Gastrocnemius medialis (tissue), 4 donors: ENCODE data around the gene CSRP2. TPM values are rescaled to one million over a fixed set of nuclear protein-coding genes. Genes with fewer than 3 reads are reported as not detected.
A peak's percentile ranks its signal among the peaks of the same experiment; 100 is the strongest.

Experiments used
- ATAC-seq, 2 donors: fragments of 150-250 bp; one replicate each; pipeline ENCODE4 v1.9.1; 2016
- DNase-seq, 2 donors: peaks; one replicate each; pipeline ENCODE4 v3.0.0-alpha.2; 2019
- H3K27ac ChIP-seq, 4 donors: fragments of 200-600 bp; sonication (generic); 1 replicate in 1 of 4; 2 replicates in 3 of 4; pipeline ENCODE4 v1.5.1; 2016 to 2018; ENCODE audit warnings: mild to moderate bottlenecking in 2 of 4, moderate library complexity in 1 of 4
- H3K27me3 ChIP-seq, 3 donors: fragments of 200-600 bp; sonication (generic) in 2 of 3; 1 replicate in 1 of 3; 2 replicates in 2 of 3; pipeline versions ENCODE4 v1.5.1 to v1.6.0; 2016 to 2019; ENCODE audit warnings: mild to moderate bottlenecking in 1 of 3, moderate library complexity in 1 of 3
- H3K36me3 ChIP-seq, 2 donors: fragments of 200-600 bp; sonication (generic) in 1 of 2; one replicate each; pipeline ENCODE4 v1.5.1; 2017 to 2018
- H3K4me1 ChIP-seq, 2 donors: fragments of 200-600 bp; sonication (generic) in 1 of 2; one replicate each; pipeline ENCODE4 v1.5.1; 2016 to 2017; ENCODE audit warnings: mild to moderate bottlenecking in 2 of 2
- H3K4me3 ChIP-seq, 4 donors: fragments of 200-600 bp; sonication (generic) in 3 of 4; 1 replicate in 1 of 4; 2 replicates in 3 of 4; pipeline ENCODE4 v1.5.1; 2016 to 2019; ENCODE audit warnings: mild to moderate bottlenecking in 2 of 4
- H3K9me3 ChIP-seq, 3 donors: fragments of 200-600 bp; sonication (generic) in 2 of 3; 1 replicate in 1 of 3; 2 replicates in 2 of 3; pipeline ENCODE4 v1.5.1; 2016 to 2019
- POLR2A ChIP-seq, 2 donors: fragments of 450-650 bp; IDR thresholded peaks; one replicate each; pipeline ENCODE4 v1.6.1; 2017; ENCODE audit warnings: antibody characterized with exemption in 2 of 2, mild to moderate bottlenecking in 2 of 2, moderate library complexity in 2 of 2
- in situ Hi-C, 4 donors: fragments of 200-750 bp; cut with MboI; loops; one replicate each; pipeline versions ENCODE4 v1.15.0 to v1.8.0; 2017; ENCODE audit warnings: low sequenced_read_pairs in 4 of 4
- intact Hi-C: fragments of 100-400 bp; cut with DNase I; formaldehyde crosslinking; loops from one replicate; pipeline ENCODE4 v1.15.1; 2023; ENCODE audit warnings: low total_unique reads
- total RNA-seq, 4 donors: library from RNA; depleted of rRNA; stranded (reverse); fragments of >200 nt; gene quantifications; one replicate each; pipeline versions ENCODE4 v1.1.0 to v1.2.3, GENCODE V29; 2016
- TF ChIP-seq, protein P1 (sequence below), 5 experiments: fragments of 450-650 bp in 3 of 5; fragments of 200-600 bp in 2 of 5; sonication (generic) in 2 of 5; IDR thresholded peaks in 4 of 5; conservative IDR thresholded peaks in 1 of 5; 1 replicate in 4 of 5; 2 replicates in 1 of 5; pipeline ENCODE4 v1.5.1; 2016 to 2019; ENCODE audit warnings: antibody characterized with exemption in 5 of 5, mild to moderate bottlenecking in 3 of 5, moderate library complexity in 3 of 5

Gene CSRP2
- total RNA-seq, 4 donors from 2014 or later: 6.9 to 24.2 (median 12.6) TPM

DNA sequence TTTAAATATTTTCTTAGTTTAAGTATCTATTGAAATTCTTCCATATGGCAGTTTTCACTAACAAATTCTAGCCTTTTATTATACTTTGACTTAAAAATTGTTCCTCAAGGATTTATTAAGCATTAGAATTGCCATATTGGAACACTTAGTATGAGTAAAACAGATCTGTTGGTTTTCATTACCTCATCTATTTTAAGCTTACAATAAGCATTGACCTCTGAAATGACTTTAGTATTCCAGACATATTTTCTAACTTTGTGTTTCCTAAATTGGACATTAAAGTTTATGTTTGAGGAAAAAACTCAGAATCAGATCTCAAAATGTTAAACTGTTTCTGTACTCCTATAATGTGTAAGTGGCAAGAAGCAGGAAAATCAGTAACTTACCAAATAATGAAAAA lies 48.4 kb downstream of the CSRP2 start:
- no peaks in the 10 kb centered on the region for H3K27me3 ChIP-seq
- H3K4me1 ChIP-seq: no peaks in the 10 kb centered on the region
- intact Hi-C loops: no loop called here
- H3K27ac ChIP-seq: no peak overlapping the region
- in situ Hi-C loops: no loop called here
- TF ChIP-seq, protein P1, sequence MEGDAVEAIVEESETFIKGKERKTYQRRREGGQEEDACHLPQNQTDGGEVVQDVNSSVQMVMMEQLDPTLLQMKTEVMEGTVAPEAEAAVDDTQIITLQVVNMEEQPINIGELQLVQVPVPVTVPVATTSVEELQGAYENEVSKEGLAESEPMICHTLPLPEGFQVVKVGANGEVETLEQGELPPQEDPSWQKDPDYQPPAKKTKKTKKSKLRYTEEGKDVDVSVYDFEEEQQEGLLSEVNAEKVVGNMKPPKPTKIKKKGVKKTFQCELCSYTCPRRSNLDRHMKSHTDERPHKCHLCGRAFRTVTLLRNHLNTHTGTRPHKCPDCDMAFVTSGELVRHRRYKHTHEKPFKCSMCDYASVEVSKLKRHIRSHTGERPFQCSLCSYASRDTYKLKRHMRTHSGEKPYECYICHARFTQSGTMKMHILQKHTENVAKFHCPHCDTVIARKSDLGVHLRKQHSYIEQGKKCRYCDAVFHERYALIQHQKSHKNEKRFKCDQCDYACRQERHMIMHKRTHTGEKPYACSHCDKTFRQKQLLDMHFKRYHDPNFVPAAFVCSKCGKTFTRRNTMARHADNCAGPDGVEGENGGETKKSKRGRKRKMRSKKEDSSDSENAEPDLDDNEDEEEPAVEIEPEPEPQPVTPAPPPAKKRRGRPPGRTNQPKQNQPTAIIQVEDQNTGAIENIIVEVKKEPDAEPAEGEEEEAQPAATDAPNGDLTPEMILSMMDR (IDR thresholded peaks at IDR 0.05 in 4 of 5, conservative IDR thresholded peaks at IDR 0.05 in 1 of 5): no peak
- TF ChIP-seq POLR2A (IDR thresholded peaks at IDR 0.05): no peak
- no peak overlapping the region for H3K4me3 ChIP-seq
- DNase-seq (no peak), ATAC-seq (no peak)
- peaks cover 5 to 18% of the 10 kb centered on the region in 2 donors for H3K36me3 ChIP-seq
- H3K9me3 ChIP-seq: no peaks in the 10 kb centered on the region

DNA sequence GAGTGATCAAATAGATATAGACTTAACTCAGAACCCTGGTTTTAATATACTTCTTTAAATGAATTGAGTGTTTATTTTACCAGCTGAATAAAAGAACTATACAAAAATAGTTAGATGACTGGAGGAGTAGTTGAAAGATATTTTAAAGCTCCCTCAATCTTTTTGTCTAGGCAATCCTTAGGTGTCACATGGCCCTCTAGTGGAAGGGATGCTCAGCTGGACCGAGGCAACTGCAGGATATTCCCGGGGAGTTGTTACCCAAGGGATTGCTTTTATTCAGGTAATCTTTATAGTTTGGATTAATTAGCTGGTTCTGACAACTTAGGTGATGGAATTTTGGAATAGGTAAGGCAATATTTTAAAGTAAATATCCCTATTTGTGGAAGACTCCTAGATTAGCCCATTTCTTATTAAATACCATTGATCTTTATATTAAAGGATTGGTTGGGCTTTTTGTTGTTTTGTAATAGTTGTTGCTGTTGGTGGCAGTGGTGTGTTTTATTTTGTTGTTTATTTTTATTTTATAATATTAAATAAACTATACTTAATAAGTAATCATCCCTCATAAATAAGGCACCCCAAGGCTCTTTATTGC lies 57.8 kb downstream of the CSRP2 start:
- H3K27ac ChIP-seq: no peak overlapping the region
- H3K4me1 ChIP-seq: peaks cover 0 to 14% of the 10 kb centered on the region in 2 donors
- intact Hi-C loops (loop anchor here (1.0 kb wide), 1 partner anchor 200 kb away; no protein-coding TSS in a partner anchor), in situ Hi-C loops (no loop called here)
- H3K36me3 ChIP-seq: peaks cover 0 to 26% of the 10 kb centered on the region in 2 donors
- ATAC-seq (peak; percentile 47 to 66), DNase-seq (no peak)
- H3K27me3 ChIP-seq: no peaks in the 10 kb centered on the region
- no peaks in the 10 kb centered on the region for H3K9me3 ChIP-seq
- TF ChIP-seq POLR2A (IDR thresholded peaks at IDR 0.05): no peak
- TF ChIP-seq, protein P1 (IDR thresholded peaks at IDR 0.05 in 4 of 5, conservative IDR thresholded peaks at IDR 0.05 in 1 of 5): peak in 4 of 5 experiments; percentile 16 to 65 (median 42)
- no peak overlapping the region for H3K4me3 ChIP-seq

DNA sequence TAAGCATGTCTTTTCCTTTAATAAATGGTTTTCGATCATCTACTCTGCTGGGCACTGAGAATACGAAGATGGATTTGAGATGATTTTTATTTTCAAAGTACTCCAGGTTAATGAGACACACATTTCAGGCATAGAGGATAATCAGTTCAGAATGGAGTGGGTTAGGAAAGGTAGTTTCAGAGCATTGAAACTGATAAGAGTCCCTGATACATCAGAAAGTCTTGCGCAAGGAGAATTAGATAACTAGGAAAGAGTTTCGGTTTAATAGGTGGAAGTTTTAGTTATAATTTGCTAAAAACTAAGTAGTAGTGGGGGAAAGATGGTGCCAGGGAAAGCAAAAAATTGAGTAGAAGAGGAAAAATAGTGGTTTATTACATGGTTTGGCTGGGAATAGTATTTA lies 64.8 kb downstream of the CSRP2 start:
- ATAC-seq: no peak

DNA sequence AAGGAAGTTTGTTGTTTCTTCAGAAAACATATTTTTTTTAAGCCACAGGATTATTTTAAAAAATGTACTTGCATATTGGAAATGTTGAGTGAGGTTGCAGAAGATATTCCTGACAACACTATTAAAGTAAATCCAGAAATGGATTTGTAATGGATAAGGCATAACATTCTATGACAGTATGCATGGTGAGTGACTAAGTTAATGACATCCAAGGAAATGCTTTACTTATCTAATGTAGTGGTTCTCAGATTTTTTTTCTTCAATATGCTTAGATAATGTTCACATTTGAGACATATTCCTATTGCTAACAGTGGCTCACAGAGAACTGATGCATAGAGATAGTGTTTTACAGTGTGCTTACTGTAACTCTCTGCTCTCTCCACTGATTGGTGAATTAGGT lies 65.6 kb downstream of the CSRP2 start:
- Histone ChIP-seq H3K9me3 (no peaks in the 10 kb centered on the region), H3K36me3 (peaks cover 0 to 44% of the 10 kb centered on the region in 2 donors), H3K27ac (no peak overlapping the region), H3K4me1 (peaks cover 0 to 4% of the 10 kb centered on the region in 2 donors), H3K27me3 (no peaks in the 10 kb centered on the region), H3K4me3 (no peak overlapping the region)
- DNase-seq (no peak), ATAC-seq (no peak)
- intact Hi-C loops: no loop called here
- in situ Hi-C loops: no loop called here
- TF ChIP-seq POLR2A (IDR thresholded peaks at IDR 0.05): no peak
- TF ChIP-seq, protein P1 (IDR thresholded peaks at IDR 0.05 in 4 of 5, conservative IDR thresholded peaks at IDR 0.05 in 1 of 5): no peak

More for the DNA sequence above, 64.8 kb downstream of the CSRP2 start:
- no peak overlapping the region for H3K27ac ChIP-seq
- H3K4me1 ChIP-seq: peaks cover 0 to 4% of the 10 kb centered on the region in 2 donors
- H3K9me3 ChIP-seq: no peaks in the 10 kb centered on the region
- no peaks in the 10 kb centered on the region for H3K27me3 ChIP-seq
- H3K4me3 ChIP-seq: no peak overlapping the region
- in situ Hi-C loops: no loop called here
- DNase-seq: no peak
- TF ChIP-seq POLR2A (IDR thresholded peaks at IDR 0.05): no peak
- H3K36me3 ChIP-seq: peaks cover 0 to 37% of the 10 kb centered on the region in 2 donors
- intact Hi-C loops: no loop called here

DNA sequence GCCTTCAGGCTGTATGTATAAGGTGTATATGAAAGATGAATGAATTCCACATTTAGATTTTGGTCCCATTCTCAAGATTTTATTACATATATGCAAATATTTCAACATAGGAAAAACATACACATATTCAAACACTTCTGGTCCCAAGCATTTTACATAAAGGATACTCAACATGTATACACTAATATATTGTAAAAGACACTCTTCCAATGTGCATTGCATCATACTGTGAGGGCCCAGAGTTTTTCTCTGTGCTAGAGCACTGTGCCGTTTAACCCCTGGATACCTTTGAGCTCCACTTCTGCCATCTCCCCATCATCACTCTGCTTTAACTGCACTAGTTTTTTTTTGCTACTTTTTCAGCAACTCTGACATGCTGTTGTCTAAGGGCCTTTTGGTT lies 66.8 kb downstream of the CSRP2 start:
- DNase-seq: no peak
- Histone ChIP-seq H3K27me3 (no peaks in the 10 kb centered on the region), H3K4me3 (no peak overlapping the region), H3K9me3 (no peaks in the 10 kb centered on the region), H3K4me1 (peaks cover 0 to 4% of the 10 kb centered on the region in 2 donors), H3K27ac (no peak overlapping the region), H3K36me3 (peaks cover 0 to 45% of the 10 kb centered on the region in 2 donors)
- TF ChIP-seq, protein P1 (IDR thresholded peaks at IDR 0.05 in 4 of 5, conservative IDR thresholded peaks at IDR 0.05 in 1 of 5): no peak
- TF ChIP-seq POLR2A (IDR thresholded peaks at IDR 0.05): no peak
- ATAC-seq: no peak
- intact Hi-C loops (no loop called here), in situ Hi-C loops (no loop called here)
